Activated T-helper 1 cell treated with Interleukin-2 at 50 U/mL for 16 hours (primary cell): Measurements from ENCODE around the gene PPT2.
"Not testable (repeated sequence)": the region's sequence is repeated elsewhere in the genome, so short reads cannot be mapped to it uniquely, and the experiment has no call there.

ENCODE experiments used
- DNase-seq: peaks from one replicate; pipeline ENCODE4 v3.0.0-alpha.2; 2020; ENCODE audit warnings: low read depth

The PPT2 gene

DNA sequence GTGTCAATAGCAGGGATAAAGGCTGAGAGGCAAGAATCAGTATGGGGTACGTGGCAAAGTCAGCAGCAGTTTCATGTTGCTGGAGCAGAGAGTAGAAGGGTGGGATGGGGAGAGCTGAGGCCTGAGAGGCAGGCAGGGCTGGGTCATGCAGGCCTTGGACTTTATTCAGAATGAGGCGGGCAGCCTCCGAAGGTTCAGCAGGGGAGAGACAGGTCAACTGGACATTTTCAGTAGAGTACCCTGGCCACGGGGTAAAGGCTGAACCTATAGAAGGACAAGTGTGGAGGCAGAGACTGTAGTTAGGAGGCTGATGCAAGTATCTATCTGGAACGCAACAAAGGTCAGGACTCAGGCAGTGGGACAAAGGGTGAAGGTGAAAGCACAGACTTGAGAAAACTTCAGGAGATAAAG is 56.3 kb downstream of the PPT2 start:
- DNase-seq = no peak

DNA sequence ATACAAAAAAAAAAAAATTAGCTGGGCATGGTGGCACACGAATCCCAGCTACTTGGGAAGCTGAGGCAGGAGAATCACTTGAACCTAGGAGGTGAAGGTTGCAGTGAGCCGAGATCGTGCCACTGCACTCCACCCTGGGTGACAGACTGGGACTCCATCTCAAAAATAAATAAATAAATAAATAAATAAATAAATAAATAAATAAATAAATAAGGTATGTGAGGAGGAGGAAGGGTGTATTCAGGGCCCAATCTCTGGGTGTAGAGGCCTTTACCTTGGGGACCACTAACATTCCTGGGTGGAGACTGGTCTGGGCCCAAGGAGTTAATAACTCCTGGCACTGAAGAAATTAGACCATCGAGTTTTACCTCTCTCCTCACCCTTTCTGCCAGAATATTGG is 57.5 kb downstream of the PPT2 start:
- DNase-seq = not testable (repeated sequence)

DNA sequence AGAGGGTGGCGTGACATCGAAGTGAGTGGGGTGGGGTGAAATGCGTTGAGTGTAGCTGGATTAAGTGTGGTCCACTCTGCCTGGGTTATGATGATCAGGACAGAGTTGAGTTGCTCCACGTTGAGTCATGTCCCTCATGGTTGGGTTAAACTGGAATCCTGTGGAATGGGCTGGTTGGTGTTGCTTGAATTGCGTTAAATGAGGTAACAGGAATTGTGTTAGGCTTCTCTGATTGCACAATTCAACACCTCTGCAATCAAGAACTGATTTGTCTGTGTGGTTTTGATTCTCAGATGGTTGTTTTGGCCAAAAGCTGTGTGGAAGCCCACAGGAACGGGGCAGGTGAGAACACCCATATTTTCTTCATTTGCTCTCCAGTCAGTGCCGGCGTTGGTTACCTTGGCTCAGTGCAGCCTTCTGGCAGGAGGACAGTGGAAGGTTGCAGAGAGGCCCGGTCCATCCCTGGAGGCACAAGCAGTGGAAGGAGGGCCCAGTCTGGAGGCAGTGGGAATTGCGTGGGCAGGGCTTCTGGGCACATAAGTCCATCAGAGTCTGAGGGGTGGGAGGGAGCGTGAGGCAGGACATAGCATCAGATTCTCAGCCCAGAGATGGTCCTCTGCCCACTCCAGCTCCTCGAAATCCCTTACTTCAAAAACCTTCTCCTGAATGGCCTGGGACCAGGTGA is 58.3 kb downstream of the PPT2 start:
- no peak for DNase-seq
